Endothelial cell of umbilical vein (primary cell): ENCODE data around the gene SLC44A4.

ENCODE experiments used
- GATA2 ChIP-seq: IDR thresholded peaks from 2 replicates; pipeline ENCODE4 v1.7.0; 2011; ENCODE audit warnings: low read depth, mild to moderate bottlenecking, moderate library complexity, mixed read lengths, low read length; ENCODE audit not compliant: insufficient read length, insufficient read depth
- MAX ChIP-seq: IDR thresholded peaks from 2 replicates; pipeline ENCODE4 v1.6.1; 2011; ENCODE audit not compliant: insufficient read depth, insufficient read length
- MYC ChIP-seq: IDR thresholded peaks from one replicate; pipeline ENCODE4 v1.6.1; 2011; ENCODE audit warnings: mild to moderate bottlenecking, low read depth, low read length
- POLR2A ChIP-seq: IDR thresholded peaks from 2 replicates; pipeline ENCODE4 v1.6.1; 2012; ENCODE audit warnings: low read depth, mild to moderate bottlenecking, control low read depth, low read length
- TF ChIP-seq, protein P1 (sequence below), 2 donors: IDR thresholded peaks; 1 replicate in 1 of 2; 2 replicates in 1 of 2; pipeline ENCODE4 v1.5.1; 2011; ENCODE audit warnings: low read length in 2 of 2, mild to moderate bottlenecking in 2 of 2, moderate library complexity in 2 of 2, control low read depth in 1 of 2, inconsistent platforms in 1 of 2, low read depth in 1 of 2; ENCODE audit not compliant: insufficient read depth in 1 of 2; ENCODE audit errors: extremely low read depth in 1 of 2

GRCh38 chr6:31901953-31902643, 23.3 kb upstream of the SLC44A4 start, which contains the start of gene ZBTB12:
- TF ChIP-seq MAX (no peak), POLR2A (peak; percentile 56), GATA2 (no peak), MYC (no peak)
- TF ChIP-seq, protein P1, sequence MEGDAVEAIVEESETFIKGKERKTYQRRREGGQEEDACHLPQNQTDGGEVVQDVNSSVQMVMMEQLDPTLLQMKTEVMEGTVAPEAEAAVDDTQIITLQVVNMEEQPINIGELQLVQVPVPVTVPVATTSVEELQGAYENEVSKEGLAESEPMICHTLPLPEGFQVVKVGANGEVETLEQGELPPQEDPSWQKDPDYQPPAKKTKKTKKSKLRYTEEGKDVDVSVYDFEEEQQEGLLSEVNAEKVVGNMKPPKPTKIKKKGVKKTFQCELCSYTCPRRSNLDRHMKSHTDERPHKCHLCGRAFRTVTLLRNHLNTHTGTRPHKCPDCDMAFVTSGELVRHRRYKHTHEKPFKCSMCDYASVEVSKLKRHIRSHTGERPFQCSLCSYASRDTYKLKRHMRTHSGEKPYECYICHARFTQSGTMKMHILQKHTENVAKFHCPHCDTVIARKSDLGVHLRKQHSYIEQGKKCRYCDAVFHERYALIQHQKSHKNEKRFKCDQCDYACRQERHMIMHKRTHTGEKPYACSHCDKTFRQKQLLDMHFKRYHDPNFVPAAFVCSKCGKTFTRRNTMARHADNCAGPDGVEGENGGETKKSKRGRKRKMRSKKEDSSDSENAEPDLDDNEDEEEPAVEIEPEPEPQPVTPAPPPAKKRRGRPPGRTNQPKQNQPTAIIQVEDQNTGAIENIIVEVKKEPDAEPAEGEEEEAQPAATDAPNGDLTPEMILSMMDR (IDR thresholded peaks at IDR 0.05; ENCODE audit: extremely low read depth in 1 of 2, insufficient read depth in 1 of 2, low read depth in 1 of 2, low read length in 2 of 2) = no peak
